K562 (cell line): ENCODE data around the gene UBXN2A. TPM values are rescaled to one million over a fixed set of nuclear protein-coding genes. Genes with fewer than 3 reads are reported as not detected.

Source experiments
- BCL6 ChIP-seq: fragments of 250-450 bp; sonication (Bioruptor Pico); IDR thresholded peaks from 2 replicates; pipeline ENCODE4 v1.4.0; 2020
- ELF4 ChIP-seq: fragments of 450-650 bp; formaldehyde crosslinking; IDR thresholded peaks from 2 replicates; pipeline ENCODE4 v1.4.0; 2022; ENCODE audit warnings: missing genetic modification characterization
- ELK3 ChIP-seq: fragments of 450-650 bp; formaldehyde crosslinking; IDR thresholded peaks from 2 replicates; pipeline ENCODE4 v1.4.0; 2020; ENCODE audit warnings: mild to moderate bottlenecking
- HBP1 ChIP-seq: fragments of 450-650 bp; formaldehyde crosslinking; IDR thresholded peaks from 2 replicates; pipeline ENCODE4 v1.4.0; 2022; ENCODE audit warnings: missing genetic modification characterization
- PCBP2 ChIP-seq: fragments of 200-400 bp; formaldehyde crosslinking; IDR thresholded peaks from 2 replicates; pipeline ENCODE4 v1.6.1; 2018; ENCODE audit warnings: low read length, low read depth, mild to moderate bottlenecking, moderate library complexity; ENCODE audit not compliant: poor library complexity, severe bottlenecking
- PHB ChIP-seq: fragments of 250-450 bp; sonication (Bioruptor Pico); IDR thresholded peaks from 2 replicates; pipeline ENCODE4 v1.5.0; 2021
- PREB ChIP-seq: sonication (generic); formaldehyde crosslinking; IDR thresholded peaks from 2 replicates; pipeline ENCODE4 v1.8.1; 2023; ENCODE audit warnings: mild to moderate bottlenecking, missing genetic modification reagents
- RBBP5 ChIP-seq: fragments of 200-600 bp; sonication (generic); IDR thresholded peaks from 2 replicates; pipeline ENCODE4 v1.6.1; 2012; ENCODE audit warnings: borderline replicate concordance, mild to moderate bottlenecking, low read length, control low read depth, inconsistent platforms; ENCODE audit not compliant: insufficient read depth, poor library complexity, severe bottlenecking
- RBFOX2 ChIP-seq: fragments of 200-400 bp; formaldehyde crosslinking; IDR thresholded peaks from 2 replicates; pipeline ENCODE4 v1.6.1; 2017; ENCODE audit warnings: low read depth, mild to moderate bottlenecking, low read length, moderate library complexity
- SAFB ChIP-seq: fragments of 200-400 bp; formaldehyde crosslinking; IDR thresholded peaks from 2 replicates; pipeline ENCODE4 v1.6.1; 2017; ENCODE audit warnings: low read depth, low read length, borderline replicate concordance
- SETDB1 ChIP-seq: IDR thresholded peaks from one replicate; pipeline ENCODE4 v1.6.1; 2012; ENCODE audit warnings: low read length, control low read depth, inconsistent platforms
- SMAD1 ChIP-seq: fragments of 150-350 bp; IDR thresholded peaks from 2 replicates; pipeline ENCODE4 v1.6.1; 2014; ENCODE audit warnings: low read length, low read depth; ENCODE audit not compliant: partially characterized antibody
- SMC3 ChIP-seq: conservative IDR thresholded peaks from 2 replicates; pipeline ENCODE4 v1.6.1; 2011; ENCODE audit warnings: low read depth, low read length, improper control_type of control experiment; ENCODE audit not compliant: insufficient read depth
- TEAD4 ChIP-seq, 2 experiments: sonication (generic) in 1 of 2; formaldehyde crosslinking in 1 of 2; IDR thresholded peaks; 2 replicates each; pipeline versions ENCODE4 v1.6.1 to v1.8.0; 2012 to 2022; ENCODE audit warnings: borderline replicate concordance in 1 of 2, inconsistent platforms in 1 of 2, low read length in 1 of 2, mild to moderate bottlenecking in 1 of 2, missing genetic modification reagents in 1 of 2
- ZBTB17 ChIP-seq: fragments of 450-650 bp; formaldehyde crosslinking; IDR thresholded peaks from 2 replicates; pipeline ENCODE4 v1.4.0; 2020; ENCODE audit warnings: mild to moderate bottlenecking
- ZNF277 ChIP-seq: fragments of 250-450 bp; sonication (Bioruptor Pico); IDR thresholded peaks from 2 replicates; pipeline ENCODE4 v1.8.0; 2022; ENCODE audit warnings: inconsistent platforms, mild to moderate bottlenecking, moderate library complexity, borderline replicate concordance
- ZNF445 ChIP-seq: fragments of 250-450 bp; sonication (Bioruptor Pico); IDR thresholded peaks from 2 replicates; pipeline ENCODE4 v1.4.0; 2020; ENCODE audit warnings: low read depth, mild to moderate bottlenecking, moderate library complexity
- ZNF589 ChIP-seq: fragments of 200-800 bp; sonication (Bioruptor generic); IDR thresholded peaks from 2 replicates; pipeline ENCODE4 v1.6.1; 2016; ENCODE audit warnings: low read depth, missing genetic modification characterization, missing compliant biosample characterization
- ZSCAN29 ChIP-seq: fragments of 450-650 bp; IDR thresholded peaks from 2 replicates; pipeline ENCODE4 v1.6.1; 2017
- polyA plus RNA-seq, 8 experiments: library from polyadenylated mRNA; depleted of rRNA in 4 of 8; stranded (reverse) in 5 of 8; unstranded in 3 of 8; fragments of >200 nt; fragmentation: Nextera tagmentation in 2 of 8; fragmentation: Illumina TruSeq in 1 of 8; extraction: Ambion mirVana in 2 of 8; extraction: Trizol in 1 of 8; gene quantifications; 2 replicates each; pipeline versions ENCODE4 v1.2.1 to v1.2.3, GENCODE V29; 2011 to 2014; ENCODE audit warnings: inconsistent platforms in 1 of 8, missing spikeins in 1 of 8
- total RNA-seq, 7 experiments: library from RNA; depleted of rRNA in 6 of 7; stranded (reverse); fragments of >200 nt in 6 of 7; fragmentation: Illumina TruSeq in 2 of 7; extraction: Trizol in 2 of 7; gene quantifications; 2 replicates each; pipeline versions ENCODE4 v1.2.1 to v1.2.3, GENCODE V29; 2011 to 2021; ENCODE audit warnings: low replicate concordance in 1 of 7

UBXN2A gene
- total and polyA plus RNA-seq, 9 of the 15 experiments (the other 6 are each of a cell fraction or from before 2014, with no cell fraction given), result 3.4 to 25.6 (median 16.0) TPM

GRCh38 chr2:24010477-24011249, 70.4 kb downstream of the UBXN2A start (continued):
- TF ChIP-seq HBP1 (0 out of 2 replicates have a peak, but pooled peaks have one; percentile 20), RBBP5 (peak; percentile 34), PREB (no peak), ELF4 (CRISPR knock-in tag) (peak; percentile 64; the same call in 1 of the 2 replicates), SETDB1 (no peak), SMC3 (no peak), PHB (CRISPR knock-in tag) (0 out of 2 replicates have a peak, but pooled peaks have one; percentile 3), TEAD4 (IDR thresholded peaks at IDR 0.05; ENCODE audit: low read length) (no peak), TEAD4 (CRISPR knock-in tag; IDR thresholded peaks at IDR 0.05; ENCODE audit: borderline replicate concordance) (0 out of 2 replicates have a peak, but pooled peaks have one; percentile 21), BCL6 (CRISPR knock-in tag) (no peak), RBFOX2 (peak; percentile 81), ZNF277 (CRISPR knock-in tag) (no peak), PCBP2 (no peak), ZSCAN29 (no peak), SAFB (no peak), ZNF445 (CRISPR knock-in tag) (no peak), ZBTB17 (CRISPR knock-in tag) (no peak), ZNF589 (CRISPR knock-in tag) (no peak), SMAD1 (no peak), ELK3 (CRISPR knock-in tag) (no peak)
